ENCODE data around the gene DENND1A. TPM values are rescaled to one million over a fixed set of nuclear protein-coding genes. Genes with fewer than 3 reads are reported as not detected.

Gene DENND1A
- total RNA-seq, 2 donors from 2014 or later, result 22.8 to 24.4 TPM

Small RNA genes within 50 kb of the gene (microRNA-seq; reads per million reads assigned to microRNA genes)
- gene MIR601 (ENCODE audit: borderline microRNAs expressed in 2 of 2) (0 reads per million in 2 donors), gene MIR7150 (ENCODE audit: borderline microRNAs expressed in 2 of 2) (0 reads per million in 2 donors)

Other genes with a start within 250 kb of the DENND1A start
- gene LHX2, start 81.6 kb upstream of the DENND1A start, total RNA-seq, result not detected

Data from posterior vena cava (tissue), 2 donors.